LNCaP clone FGC (cell line): Measurements from ENCODE around the gene CRKL.
"Not testable (repeated sequence)": the region's sequence is repeated elsewhere in the genome, so short reads cannot be mapped to it uniquely, and the experiment has no call there.

Experiments
- DNase-seq: peaks from one replicate; pipeline ENCODE4 v3.0.0-alpha.2; 2011; ENCODE audit warnings: low read depth
- H3K4me3 ChIP-seq: 2 replicates; pipeline ENCODE4 v1.5.1; 2011; ENCODE audit warnings: mild to moderate bottlenecking, low read depth, low read length, control low read depth
- TF ChIP-seq, protein P1 (sequence below): IDR thresholded peaks from 2 replicates; pipeline ENCODE4 v1.5.1; 2012; ENCODE audit warnings: mild to moderate bottlenecking; ENCODE audit not compliant: control insufficient read depth, insufficient read depth; ENCODE audit errors: extremely low read depth

CRKL gene

GRCh38 chr22:20903093-20903492, 14.1 kb upstream of the CRKL start:
- TF ChIP-seq, protein P1, sequence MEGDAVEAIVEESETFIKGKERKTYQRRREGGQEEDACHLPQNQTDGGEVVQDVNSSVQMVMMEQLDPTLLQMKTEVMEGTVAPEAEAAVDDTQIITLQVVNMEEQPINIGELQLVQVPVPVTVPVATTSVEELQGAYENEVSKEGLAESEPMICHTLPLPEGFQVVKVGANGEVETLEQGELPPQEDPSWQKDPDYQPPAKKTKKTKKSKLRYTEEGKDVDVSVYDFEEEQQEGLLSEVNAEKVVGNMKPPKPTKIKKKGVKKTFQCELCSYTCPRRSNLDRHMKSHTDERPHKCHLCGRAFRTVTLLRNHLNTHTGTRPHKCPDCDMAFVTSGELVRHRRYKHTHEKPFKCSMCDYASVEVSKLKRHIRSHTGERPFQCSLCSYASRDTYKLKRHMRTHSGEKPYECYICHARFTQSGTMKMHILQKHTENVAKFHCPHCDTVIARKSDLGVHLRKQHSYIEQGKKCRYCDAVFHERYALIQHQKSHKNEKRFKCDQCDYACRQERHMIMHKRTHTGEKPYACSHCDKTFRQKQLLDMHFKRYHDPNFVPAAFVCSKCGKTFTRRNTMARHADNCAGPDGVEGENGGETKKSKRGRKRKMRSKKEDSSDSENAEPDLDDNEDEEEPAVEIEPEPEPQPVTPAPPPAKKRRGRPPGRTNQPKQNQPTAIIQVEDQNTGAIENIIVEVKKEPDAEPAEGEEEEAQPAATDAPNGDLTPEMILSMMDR: no peak
- H3K4me3 ChIP-seq: no peak overlapping the region
- DNase-seq: no peak

GRCh38 chr22:20904008-20904979, 12.9 kb upstream of the CRKL start:
- H3K4me3 ChIP-seq: no peak overlapping the region
- TF ChIP-seq, protein P1: no peak
- no peak for DNase-seq

DNA sequence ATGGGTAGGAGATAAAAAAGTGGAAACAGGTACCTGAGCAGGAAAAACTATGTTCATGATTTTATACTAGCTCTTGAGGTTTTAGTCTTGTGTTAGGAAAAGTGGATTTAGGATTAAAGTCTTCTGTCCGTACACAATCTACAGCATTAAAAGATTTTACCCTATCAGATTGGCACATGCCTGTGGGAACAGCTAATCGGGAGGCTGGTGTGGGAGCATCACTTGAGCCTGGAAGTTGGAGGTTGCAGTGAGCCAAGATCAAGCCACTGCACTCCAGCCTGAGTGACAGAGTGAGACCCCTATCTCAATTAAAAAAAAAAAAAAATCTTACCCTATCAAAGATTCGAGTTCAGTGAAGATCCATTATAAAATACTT, 12.2 kb upstream of the CRKL start:
- DNase-seq: no peak
- TF ChIP-seq, protein P1: no peak
- no peak overlapping the region for H3K4me3 ChIP-seq

DNA sequence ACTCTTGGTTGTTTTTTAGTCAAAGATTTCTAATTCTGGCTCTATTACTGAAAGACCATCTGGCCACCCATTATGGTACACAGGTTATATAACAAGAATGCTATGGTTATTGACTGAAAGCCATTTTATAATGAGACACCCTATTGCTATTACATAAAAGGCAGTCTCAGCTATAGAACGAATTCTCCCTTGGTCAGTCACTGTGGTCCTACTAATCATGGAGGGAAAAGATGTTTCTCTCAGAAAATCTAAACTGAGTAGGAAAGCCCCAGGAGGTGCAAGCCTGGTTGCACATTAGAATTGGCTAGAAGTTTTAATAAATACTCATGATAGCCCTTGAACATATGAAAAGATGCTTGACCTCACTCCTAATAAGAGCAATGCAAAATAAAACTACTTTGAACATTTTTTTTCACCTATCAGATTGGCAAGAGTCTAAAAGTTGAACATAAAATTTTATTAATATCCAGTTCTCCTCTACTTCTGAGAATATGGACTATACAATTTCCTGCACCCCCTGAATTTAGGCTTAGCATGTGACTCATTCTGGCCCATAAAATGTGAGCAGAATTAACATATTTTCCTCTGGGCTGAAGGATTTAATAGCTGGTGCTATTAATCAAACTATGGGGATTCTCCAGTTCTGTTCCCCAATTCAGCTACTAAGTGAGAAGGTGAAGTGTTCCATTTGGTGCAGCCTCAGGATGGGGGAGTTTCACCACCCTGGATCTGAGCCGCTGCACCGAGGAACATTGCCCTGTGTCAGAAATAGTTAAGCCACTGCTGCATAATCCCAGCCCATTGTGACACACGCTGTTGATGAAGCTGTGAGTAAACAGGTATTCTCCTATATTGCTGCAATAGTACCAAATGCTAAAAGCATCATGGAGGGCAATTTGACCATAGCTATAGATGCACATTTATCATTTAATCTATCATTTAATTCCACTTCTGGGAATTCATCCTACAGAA, 11.5 kb upstream of the CRKL start:
- no peak for DNase-seq
- H3K4me3 ChIP-seq: no peak overlapping the region
- TF ChIP-seq, protein P1: no peak

- no peak for DNase-seq
- TF ChIP-seq, protein P1: no peak
- no peak overlapping the region for H3K4me3 ChIP-seq
Observed at GRCh38 chr22:20906387-20906767, 10.8 kb upstream of the CRKL start.

DNA sequence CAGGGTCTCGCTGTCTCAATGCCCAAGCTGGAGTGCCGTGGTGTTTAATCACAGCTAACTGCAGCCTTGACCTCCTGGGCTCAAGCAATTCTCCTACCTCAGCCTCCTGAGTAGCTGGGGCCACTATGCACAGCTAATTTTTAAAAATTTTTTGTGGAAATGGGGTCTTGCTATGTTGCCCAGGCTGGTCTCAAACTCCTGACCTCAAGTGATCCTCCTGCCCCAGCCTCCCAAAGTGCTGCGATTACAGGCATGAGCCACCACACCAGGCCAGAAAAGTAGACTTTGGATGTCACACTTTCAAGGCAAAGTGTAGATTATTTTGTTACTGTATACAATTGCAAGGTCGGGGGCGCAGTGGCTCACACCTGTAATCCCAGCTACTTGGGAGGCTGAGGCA, 8.5 kb upstream of the CRKL start:
- not testable (repeated sequence) for H3K4me3 ChIP-seq, DNase-seq

DNA sequence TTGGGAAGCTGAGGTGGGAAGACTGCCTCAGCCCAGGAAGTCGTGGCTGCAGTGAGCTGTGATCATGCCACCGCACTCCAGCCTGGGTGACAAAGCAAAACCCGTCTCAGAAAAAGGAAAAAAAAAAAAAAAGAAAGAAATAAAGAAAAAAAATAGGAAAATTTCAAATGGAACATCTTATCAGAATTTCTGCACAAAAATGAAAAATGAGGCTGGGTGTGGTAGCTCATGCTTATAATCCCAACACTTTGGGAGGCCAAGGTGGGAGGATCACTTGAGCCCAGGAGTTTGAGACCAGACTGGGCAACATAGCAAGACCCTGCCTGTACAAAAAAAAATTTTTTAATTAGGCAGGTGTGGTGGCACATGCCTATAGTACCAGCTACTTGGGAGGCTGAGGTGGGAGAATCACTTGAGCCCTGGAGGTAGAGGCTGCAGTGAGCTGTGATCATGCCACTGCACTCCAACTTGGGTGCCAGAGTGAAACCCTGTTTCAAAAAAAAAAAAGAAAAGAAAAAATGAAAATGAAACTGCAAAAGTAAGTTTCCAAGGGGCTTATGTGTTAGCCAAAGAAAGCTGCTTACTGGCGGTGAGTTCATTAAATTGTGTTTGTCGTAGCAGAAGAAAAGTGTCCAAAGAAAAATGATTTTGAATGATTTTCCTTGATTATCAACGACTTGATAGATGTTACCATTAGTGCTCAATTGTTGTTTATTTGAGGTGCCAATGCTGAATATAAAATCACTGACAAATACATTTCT, 7.5 kb upstream of the CRKL start:
- DNase-seq: no peak
- no peak overlapping the region for H3K4me3 ChIP-seq
- TF ChIP-seq, protein P1: no peak
